Natural killer cell (primary cell): ENCODE data around the gene WDFY1. TPM values are rescaled to one million over a fixed set of nuclear protein-coding genes. Genes with fewer than 3 reads are reported as not detected.

Source experiments
- ATAC-seq, 3 donors: fragments of 150-1000 bp in 2 of 3; fragments of 200-7000 bp in 1 of 3; cut with Tn5 transposase; 1 replicate in 1 of 3; 2 replicates in 2 of 3; pipeline ENCODE4 v1.10.0; 2021; ENCODE audit warnings: mild to moderate bottlenecking in 2 of 3, moderate library complexity in 2 of 3
- DNase-seq, 2 donors: peaks; one replicate each; pipeline versions ENCODE4 v3.0.0 to v3.0.0-alpha.2; 2013 to 2021; ENCODE audit warnings: mixed read lengths in 1 of 2
- H3K27ac ChIP-seq: one replicate; pipeline ENCODE4 v1.5.1; 2013; ENCODE audit warnings: mild to moderate bottlenecking, low read length
- H3K27me3 ChIP-seq: one replicate; pipeline ENCODE4 v1.6.1; 2013; ENCODE audit warnings: low read length; ENCODE audit not compliant: control insufficient read depth, insufficient read depth
- H3K36me3 ChIP-seq: one replicate; pipeline ENCODE4 v1.6.1; 2013; ENCODE audit warnings: low read length; ENCODE audit not compliant: control insufficient read depth, insufficient read depth
- H3K4me1 ChIP-seq: one replicate; pipeline ENCODE4 v1.6.1; 2013; ENCODE audit warnings: low read length; ENCODE audit not compliant: control insufficient read depth, insufficient read depth
- H3K4me3 ChIP-seq: one replicate; pipeline ENCODE4 v1.5.1; 2013; ENCODE audit warnings: low read length
- H3K9me3 ChIP-seq: one replicate; pipeline ENCODE4 v1.6.1; 2013; ENCODE audit warnings: low read length; ENCODE audit not compliant: control insufficient read depth, insufficient read depth
- H3K27ac Mint-ChIP-seq, 2 donors: one replicate each; pipeline ENCODE4 v1.8.0; 2022; ENCODE audit warnings: mild to moderate bottlenecking in 2 of 2, mixed read lengths in 2 of 2, moderate library complexity in 1 of 2
- H3K27me3 Mint-ChIP-seq, 2 donors: one replicate each; pipeline ENCODE4 v1.8.0; 2022; ENCODE audit warnings: low read depth in 2 of 2, mixed read lengths in 2 of 2
- H3K36me3 Mint-ChIP-seq: one replicate; pipeline ENCODE4 v1.8.0; 2022; ENCODE audit warnings: mixed read lengths
- H3K4me1 Mint-ChIP-seq, 2 donors: one replicate each; pipeline ENCODE4 v1.8.0; 2022; ENCODE audit warnings: mixed read lengths in 2 of 2
- H3K4me3 Mint-ChIP-seq: one replicate; pipeline ENCODE4 v1.8.0; 2022; ENCODE audit warnings: mild to moderate bottlenecking, moderate library complexity, mixed read lengths
- H3K9me3 Mint-ChIP-seq, 2 donors: one replicate each; pipeline ENCODE4 v1.8.0; 2022; ENCODE audit warnings: mixed read lengths in 2 of 2
- WGBS: methylation state at CpG from one replicate; pipeline ENCODE4 v1.1.7; 2013; ENCODE audit warnings: missing lambda C conversion rate; ENCODE audit not compliant: insufficient coverage; 5-methylcytosine and 5-hydroxymethylcytosine counted together
- intact Hi-C: fragments of 100-400 bp; cut with micrococcal nuclease; formaldehyde crosslinking; loops from one replicate; pipeline ENCODE4 v1.14.2; 2022
- total RNA-seq, 4 donors: library from RNA; stranded (reverse); fragments of 120-200 nt in 1 of 4; gene quantifications; one replicate each; pipeline versions ENCODE4 v1.2.3 to v1.2.4, GENCODE V29; 2013 to 2022
- TF ChIP-seq, protein P1 (sequence below): fragments of 200-600 bp; IDR thresholded peaks from one replicate; pipeline ENCODE4 v1.8.0; 2022; ENCODE audit warnings: antibody characterized with exemption

The WDFY1 gene
- total RNA-seq, 3 donors from 2014 or later (not counting 1 experiment from before 2014, with no cell fraction given): 90.2 to 96.2 (median 92.0) TPM

DNA sequence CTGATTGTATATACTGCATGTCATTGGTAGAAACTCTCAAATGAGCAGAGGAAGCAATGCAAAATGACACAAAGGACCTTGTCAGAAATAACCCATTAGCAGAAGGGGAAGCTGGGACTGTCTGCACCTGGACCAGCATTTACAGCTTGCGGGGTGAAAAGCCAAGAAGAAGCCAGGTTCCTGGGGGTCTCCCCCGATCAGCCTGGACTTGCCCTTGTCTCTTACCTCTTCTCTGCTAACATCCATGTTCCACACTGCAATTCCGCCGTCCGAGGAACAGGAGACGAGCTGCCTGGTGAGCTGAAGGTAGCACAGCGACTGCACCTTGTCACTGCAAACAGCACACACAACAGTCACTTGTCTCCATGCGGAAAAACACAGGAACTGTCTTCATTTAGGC, 51.1 kb downstream of the WDFY1 start:
- DNase-seq (no peak), ATAC-seq (no peak)
- no peaks in the 10 kb centered on the region for H3K27me3 Mint-ChIP-seq
- intact Hi-C loops: no loop called here
- no peak overlapping the region for H3K27ac Mint-ChIP-seq
- 85% methylated on average over 8 of the region's 8 CpGs for WGBS
- H3K36me3 ChIP-seq: peaks cover 57% of the 10 kb centered on the region
- peaks cover 18 to 25% of the 10 kb centered on the region in 2 donors for H3K4me1 Mint-ChIP-seq
- TF ChIP-seq, protein P1, sequence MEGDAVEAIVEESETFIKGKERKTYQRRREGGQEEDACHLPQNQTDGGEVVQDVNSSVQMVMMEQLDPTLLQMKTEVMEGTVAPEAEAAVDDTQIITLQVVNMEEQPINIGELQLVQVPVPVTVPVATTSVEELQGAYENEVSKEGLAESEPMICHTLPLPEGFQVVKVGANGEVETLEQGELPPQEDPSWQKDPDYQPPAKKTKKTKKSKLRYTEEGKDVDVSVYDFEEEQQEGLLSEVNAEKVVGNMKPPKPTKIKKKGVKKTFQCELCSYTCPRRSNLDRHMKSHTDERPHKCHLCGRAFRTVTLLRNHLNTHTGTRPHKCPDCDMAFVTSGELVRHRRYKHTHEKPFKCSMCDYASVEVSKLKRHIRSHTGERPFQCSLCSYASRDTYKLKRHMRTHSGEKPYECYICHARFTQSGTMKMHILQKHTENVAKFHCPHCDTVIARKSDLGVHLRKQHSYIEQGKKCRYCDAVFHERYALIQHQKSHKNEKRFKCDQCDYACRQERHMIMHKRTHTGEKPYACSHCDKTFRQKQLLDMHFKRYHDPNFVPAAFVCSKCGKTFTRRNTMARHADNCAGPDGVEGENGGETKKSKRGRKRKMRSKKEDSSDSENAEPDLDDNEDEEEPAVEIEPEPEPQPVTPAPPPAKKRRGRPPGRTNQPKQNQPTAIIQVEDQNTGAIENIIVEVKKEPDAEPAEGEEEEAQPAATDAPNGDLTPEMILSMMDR: no peak
- H3K27ac ChIP-seq: peak overlapping the region; percentile 81
- no peak overlapping the region for H3K4me3 Mint-ChIP-seq
- H3K4me1 ChIP-seq: no peaks in the 10 kb centered on the region
- no peaks in the 10 kb centered on the region for H3K27me3 ChIP-seq
- H3K4me3 ChIP-seq: no peak overlapping the region
- H3K9me3 Mint-ChIP-seq: no peaks in the 10 kb centered on the region
- H3K36me3 Mint-ChIP-seq: peaks cover 4% of the 10 kb centered on the region
- H3K9me3 ChIP-seq: no peaks in the 10 kb centered on the region

DNA sequence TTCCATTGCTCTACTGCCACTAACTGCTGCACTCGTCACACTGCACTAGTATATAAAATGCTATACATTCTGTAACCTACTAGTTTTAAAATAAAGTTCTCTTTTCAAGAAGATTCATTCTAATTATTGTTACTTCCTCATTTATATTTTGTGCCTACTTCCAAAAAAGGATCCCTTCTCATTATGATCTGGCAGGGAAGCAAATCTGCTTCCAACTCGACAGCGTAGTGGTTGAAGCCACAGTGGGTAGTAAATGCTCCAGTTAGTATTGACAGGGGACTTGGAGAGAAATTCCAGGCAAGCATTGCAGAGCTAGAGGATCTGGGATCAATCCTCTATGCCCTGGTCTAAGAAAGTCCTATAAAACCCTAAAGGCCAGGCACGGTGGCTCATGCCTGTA, 54.4 kb downstream of the WDFY1 start:
- no peaks in the 10 kb centered on the region for H3K36me3 Mint-ChIP-seq
- no peak overlapping the region for H3K27ac ChIP-seq
- H3K4me3 ChIP-seq: no peak overlapping the region
- H3K36me3 ChIP-seq: peaks cover 52% of the 10 kb centered on the region
- H3K9me3 ChIP-seq: no peaks in the 10 kb centered on the region
- no peaks in the 10 kb centered on the region for H3K9me3 Mint-ChIP-seq
- no peaks in the 10 kb centered on the region for H3K27me3 ChIP-seq
- 66% methylated on average over 4 of the region's 4 CpGs for WGBS
- no peaks in the 10 kb centered on the region for H3K4me1 ChIP-seq
- H3K4me1 Mint-ChIP-seq: peaks cover 0 to 4% of the 10 kb centered on the region in 2 donors
- H3K27ac Mint-ChIP-seq: no peak overlapping the region
- TF ChIP-seq, protein P1: no peak
- intact Hi-C loops: no loop called here
- ATAC-seq (no peak), DNase-seq (no peak)
- H3K4me3 Mint-ChIP-seq: no peak overlapping the region
- no peaks in the 10 kb centered on the region for H3K27me3 Mint-ChIP-seq

DNA sequence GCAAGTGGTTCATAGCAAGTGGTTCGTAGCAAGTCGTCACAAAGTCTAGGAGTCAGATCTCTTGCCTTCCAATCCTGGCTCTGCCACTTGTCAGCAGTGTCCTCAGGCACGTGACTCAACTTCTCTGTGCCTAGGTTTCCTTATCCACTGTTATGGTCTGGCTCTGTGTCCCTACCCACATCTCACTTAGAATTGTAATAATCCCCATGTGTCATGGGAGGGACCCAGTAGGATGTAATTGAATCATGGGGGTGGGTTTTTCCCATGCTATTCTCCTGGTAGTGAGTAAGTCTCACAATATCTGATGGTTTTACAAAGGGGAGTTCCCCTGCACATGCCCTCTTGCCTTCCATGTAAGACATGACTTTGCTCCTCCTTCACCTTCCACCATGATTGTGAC, 55.9 kb downstream of the WDFY1 start:
- H3K27ac Mint-ChIP-seq: peak overlapping the region in 1 of 2 donors; percentile 44
- peaks cover 49% of the 10 kb centered on the region for H3K36me3 ChIP-seq

DNA sequence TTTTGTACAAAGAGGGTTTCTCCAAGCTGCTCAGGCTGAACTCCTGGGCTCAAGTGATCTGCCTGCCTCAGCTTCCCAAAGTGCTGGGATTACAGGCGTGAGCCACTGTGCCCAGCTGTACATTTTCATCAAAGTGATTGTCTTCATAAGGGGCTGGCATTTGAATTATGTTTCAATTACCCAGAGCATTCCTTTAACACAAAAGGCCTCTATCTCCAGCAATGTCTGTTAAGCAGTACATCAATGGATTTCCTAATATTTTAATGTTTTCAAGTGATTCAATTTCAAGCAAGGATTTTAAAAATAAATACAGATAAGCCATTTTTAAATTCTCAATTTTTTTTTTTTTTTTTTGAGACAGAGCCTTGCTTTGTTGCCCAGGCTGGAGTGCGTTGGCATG, 56.9 kb downstream of the WDFY1 start:
- Mint-ChIP-seq H3K36me3 (no peaks in the 10 kb centered on the region), H3K27me3 (no peaks in the 10 kb centered on the region), H3K4me3 (no peak overlapping the region), H3K27ac (no peak overlapping the region), H3K4me1 (peaks cover 0 to 4% of the 10 kb centered on the region in 2 donors), H3K9me3 (no peaks in the 10 kb centered on the region)
- H3K4me1 ChIP-seq: no peaks in the 10 kb centered on the region
- ATAC-seq: no peak
- no peak overlapping the region for H3K4me3 ChIP-seq
- H3K27me3 ChIP-seq: no peaks in the 10 kb centered on the region
- peaks cover 49% of the 10 kb centered on the region for H3K36me3 ChIP-seq
- WGBS: 97% methylated on average over 2 of the region's 2 CpGs
- DNase-seq: no peak
- no peak overlapping the region for H3K27ac ChIP-seq
- intact Hi-C loops: no loop called here
- TF ChIP-seq, protein P1: no peak
- H3K9me3 ChIP-seq: no peaks in the 10 kb centered on the region

More for the DNA sequence above, 55.9 kb downstream of the WDFY1 start:
- TF ChIP-seq, protein P1: no peak
- Histone ChIP-seq H3K27ac (no peak overlapping the region), H3K4me3 (no peak overlapping the region), H3K4me1 (no peaks in the 10 kb centered on the region), H3K27me3 (no peaks in the 10 kb centered on the region), H3K9me3 (no peaks in the 10 kb centered on the region)
- H3K27me3 Mint-ChIP-seq: no peaks in the 10 kb centered on the region
- intact Hi-C loops: no loop called here
- DNase-seq (no peak), ATAC-seq (no peak)
- no peaks in the 10 kb centered on the region for H3K36me3 Mint-ChIP-seq
- peaks cover 0 to 4% of the 10 kb centered on the region in 2 donors for H3K4me1 Mint-ChIP-seq
- H3K9me3 Mint-ChIP-seq: no peaks in the 10 kb centered on the region
- no peak overlapping the region for H3K4me3 Mint-ChIP-seq
- WGBS: 100% methylated on average over 3 of the region's 3 CpGs
